Activated CD4-positive, alpha-beta T cell treated with anti-CD3 and anti-CD28 coated beads, Interleukin-2, amount 50 U/mL, for 4 hours (primary cell): ENCODE measurements around the gene STX10.

ENCODE experiments used
- DNase-seq, 2 experiments: peaks; one replicate each; pipeline ENCODE4 v3.0.0-alpha.2; 2020

The STX10 gene

DNA sequence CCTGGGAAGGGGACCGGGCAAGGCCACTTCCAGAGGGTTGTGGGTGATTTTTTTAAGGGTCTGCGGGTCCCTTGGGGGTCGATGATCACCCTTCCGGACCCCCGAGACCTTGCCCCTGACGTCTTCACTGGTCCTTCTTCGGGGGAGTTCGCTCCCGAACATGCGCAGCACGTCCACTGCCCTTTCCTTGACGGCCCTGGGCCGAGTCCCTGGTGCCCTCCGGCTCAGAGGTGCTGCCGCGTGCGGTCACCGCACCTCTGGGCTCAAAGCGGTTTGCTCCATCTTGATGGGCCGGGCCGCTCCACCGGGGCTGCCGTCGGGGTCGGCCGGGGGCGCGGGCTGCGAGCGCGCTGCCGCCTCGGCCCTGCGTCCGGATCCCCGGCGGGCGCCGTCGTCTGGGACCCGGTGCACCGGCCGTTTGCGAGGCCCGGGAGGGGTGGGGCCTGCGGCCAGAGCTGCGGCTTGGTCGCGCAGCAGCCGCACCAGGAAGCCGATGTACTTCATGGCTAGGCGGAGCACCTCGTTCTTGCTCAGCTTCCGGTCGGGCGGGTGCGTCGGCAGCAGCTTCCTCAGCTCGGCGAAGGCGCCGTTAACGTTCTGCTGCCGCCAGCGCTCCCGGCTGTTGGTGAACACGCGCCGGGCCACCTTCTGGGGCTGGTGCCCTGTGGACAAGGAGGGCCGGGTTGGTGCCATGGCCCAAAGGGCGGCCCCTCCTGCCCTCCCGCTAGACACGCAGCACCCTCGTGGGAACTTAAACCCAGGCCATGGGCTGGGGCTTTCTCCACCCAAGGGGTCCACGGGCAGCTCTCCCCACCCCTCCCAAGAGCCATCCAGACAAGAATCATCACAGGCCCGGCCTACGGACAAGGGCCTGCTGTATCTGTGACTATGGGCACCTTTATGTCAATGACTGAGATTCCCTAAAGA lies 50.8 kb downstream of the STX10 start:
- DNase-seq = peak; percentile 67 to 70

DNA sequence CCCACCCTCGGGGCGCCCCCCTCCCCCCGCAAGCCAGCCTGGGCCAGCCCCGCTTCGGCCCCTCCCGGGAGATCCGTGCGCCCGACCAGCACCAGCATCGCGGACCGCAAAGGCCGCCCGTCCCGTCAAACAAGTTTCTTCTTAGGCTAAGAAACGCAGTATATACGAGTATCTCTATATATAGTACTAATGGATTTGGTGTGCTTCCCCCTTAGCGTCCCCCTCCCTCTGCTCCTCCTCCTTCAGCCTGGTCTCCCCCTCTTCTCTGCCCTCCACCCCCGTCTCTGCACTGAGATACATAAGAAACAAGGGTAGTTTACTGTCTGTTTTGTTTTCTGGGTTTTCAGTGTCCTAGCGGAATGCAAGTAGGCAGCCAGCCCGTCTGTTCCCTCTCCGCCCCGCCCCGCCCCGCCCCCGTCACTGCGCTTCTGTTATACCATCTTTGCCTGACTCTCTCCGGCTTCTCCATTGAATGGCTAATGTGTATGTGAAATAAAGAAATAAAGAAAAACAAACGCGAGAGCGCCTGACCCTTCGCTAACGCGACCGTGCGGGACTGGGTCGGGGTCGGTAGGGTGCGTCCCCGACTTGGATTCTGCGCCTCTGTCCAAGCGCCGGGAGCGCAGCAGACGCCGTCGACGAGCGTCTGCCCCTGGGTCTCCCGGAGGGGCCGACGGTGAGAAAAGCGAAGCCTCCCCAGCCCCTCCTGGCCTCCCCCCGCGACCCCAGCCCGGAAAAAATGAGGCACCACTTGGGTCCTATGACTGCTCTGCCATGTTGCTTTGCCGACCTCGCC lies 51.7 kb downstream of the STX10 start:
- no peak for DNase-seq

DNA sequence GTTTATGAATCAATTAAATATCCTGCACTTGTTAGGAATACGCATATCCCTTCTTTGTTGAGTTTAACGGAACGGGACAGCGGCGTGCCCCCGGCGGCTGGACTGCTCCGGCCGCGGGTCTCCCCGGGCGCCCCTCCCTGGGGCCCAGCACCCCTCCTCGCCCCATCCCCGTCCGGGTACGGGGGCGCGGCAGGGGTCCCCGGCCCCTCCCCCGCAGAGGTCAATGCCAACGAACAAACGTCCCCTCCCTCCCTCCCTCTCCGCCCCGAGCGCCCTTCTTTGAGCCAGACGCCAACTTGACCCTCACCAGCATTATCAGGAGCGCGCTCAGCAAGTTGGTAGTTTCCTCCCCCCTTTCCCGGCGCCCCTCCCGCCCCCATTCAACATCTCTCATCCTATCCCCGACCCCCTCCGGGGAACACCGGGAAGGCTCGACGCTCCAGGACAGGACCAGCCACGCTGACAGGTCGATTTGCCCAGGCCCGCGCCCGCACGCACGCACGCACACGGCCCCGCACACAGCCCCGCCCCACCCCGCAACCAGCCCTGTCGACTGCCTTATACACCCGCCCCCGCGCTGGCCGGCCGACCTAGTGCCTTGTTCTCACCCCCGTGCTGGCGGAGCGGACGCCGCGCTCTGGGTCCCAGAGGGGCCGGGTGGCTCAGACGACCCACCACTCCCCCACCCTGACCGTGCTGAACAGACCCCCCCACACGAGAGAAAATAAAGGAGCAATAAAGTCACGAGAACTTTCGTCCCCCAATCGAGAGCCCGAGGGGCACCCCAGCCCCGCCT lies 52.5 kb downstream of the STX10 start:
- no peak for DNase-seq

DNA sequence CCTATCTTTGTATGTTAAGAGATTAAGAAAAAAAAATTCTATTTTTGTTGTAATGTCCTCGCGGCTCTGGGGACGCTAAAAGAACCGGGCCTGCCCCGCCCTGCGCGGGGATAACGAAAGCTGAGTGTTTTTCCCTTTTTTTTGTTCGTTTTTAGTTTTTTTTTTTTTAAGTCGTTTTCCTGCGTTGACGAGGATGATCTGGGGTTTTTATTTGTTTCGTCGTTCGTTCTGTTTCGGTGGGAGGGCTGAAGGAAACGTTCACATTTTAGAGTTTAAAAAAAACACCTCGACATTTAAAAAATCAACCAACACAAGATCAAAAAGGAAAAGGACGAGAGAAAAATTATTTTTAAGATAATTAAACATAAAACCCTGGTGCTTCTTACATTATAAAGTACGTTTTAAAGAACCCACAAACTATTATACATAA lies 53.1 kb downstream of the STX10 start:
- DNase-seq = no peak

DNA sequence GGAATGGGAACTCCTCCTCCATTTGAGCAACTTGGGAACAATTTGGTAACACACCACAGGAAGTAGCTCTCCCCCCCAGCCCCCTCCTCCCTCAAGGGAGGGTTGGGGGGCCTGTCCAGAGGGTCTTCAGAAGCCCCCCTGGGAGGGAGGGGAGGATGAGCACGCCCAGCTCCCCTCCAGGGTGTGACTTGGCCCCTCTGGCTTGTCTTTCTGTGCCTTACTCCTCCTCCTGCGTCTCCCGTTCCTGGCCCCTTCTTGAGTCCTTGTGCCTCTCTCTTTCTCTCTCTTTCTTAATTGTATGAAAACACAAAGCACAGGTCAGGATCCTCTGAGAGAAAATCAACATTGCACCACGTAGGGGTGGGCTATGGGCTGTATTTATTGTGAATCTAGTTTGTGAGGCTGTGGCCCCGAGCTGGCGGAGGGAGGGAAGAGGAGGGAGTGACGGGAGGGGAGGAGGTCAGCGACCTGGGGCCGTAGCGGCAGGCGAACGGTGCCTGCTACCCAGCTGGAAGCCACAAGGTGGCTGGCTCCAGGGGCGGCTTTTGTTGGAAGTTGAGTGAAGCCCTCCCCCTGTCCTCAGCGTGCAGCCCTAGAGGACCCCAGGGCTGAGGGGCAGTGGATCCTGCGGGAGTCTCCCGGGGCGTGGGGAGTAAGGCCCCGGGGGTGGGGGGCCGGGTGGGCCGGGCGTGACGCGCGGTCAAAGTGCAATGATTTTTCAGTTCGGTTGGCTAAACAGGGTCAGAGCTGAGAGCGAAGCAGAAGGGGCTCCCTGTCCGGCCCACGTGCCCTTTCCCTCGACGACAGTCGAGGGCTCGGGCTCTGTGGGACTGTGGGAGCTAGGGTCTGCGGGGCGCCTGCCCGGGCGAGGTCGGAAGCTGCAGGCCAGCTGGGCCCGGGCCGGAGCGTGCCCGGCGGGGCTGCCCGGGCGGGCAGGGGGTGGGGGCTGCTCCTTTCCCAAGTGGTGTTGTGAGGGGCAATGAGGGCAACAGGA lies 53.9 kb downstream of the STX10 start:
- DNase-seq = no peak

DNA sequence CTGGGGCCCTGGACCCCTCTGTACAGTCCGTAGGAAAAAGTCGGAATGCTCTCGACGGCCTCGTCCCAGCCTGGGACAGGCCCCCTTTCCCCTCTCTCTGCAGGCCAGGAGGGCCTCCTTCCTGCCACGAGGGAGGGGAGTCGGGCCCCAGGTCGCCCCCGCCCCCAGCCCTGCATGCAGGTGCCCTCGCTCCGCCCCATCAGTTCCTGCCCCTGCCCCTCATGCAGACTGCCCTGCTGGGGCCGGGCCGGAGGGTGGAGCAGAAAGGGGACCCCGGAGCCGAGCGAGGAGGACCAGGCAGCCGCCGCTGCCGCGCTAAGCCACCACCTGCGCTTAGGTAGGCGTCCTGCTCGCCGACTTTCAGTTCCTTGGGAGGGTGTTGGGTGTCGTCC lies 54.8 kb downstream of the STX10 start:
- no peak for DNase-seq

DNA sequence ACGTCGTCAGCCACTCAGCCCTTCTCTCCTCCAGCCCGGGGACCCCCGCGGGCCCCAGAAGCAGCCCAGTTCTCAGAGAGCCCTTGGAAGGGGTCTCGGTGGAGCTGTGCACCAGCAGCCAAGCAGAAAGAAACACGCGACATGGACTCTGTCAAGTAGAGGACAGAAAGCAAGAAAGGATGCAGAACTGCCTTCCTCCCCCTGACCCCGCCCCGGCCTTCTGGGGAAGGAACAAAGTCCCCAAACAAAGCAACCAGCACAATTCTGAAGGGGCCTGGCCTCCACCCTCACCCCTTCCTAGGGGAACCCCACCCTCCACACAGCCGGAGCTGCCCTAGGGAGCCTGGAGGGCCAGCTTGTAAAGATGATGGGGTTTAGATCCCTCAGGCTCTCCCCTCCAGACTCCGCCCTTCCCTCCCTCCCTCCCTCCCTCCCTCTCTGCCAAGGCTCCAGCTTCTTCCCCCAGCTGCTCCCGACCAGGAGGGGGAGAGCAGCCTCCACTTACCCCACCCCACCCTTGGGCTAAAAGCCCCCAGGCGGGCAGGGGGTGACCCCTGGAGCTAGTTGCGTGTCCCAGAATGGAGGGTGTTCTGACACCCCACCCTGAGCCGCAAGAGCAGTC lies 55.3 kb downstream of the STX10 start:
- DNase-seq = no peak

DNA sequence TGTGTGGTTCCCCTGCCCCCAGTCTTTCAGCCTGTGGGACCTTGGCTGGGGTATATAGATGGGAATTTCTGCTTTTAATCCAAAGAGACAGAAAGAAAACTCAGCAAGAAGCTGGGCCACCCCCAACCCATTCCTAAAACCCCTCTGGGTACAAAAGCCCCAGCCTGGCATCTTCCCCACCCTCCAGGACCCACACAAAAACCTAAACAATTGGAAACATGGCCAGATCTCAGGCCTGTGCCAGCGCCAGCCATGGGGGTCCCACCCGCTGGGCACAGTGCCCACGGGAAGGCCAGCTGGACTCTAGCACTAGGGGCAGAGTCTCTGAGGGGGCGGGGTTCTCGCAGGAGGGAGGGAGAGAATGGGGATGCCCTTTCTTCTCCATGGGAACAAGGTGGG lies 56.1 kb downstream of the STX10 start:
- no peak for DNase-seq
